Measurements from ENCODE around the gene ZMIZ1.

The ZMIZ1 gene

DNA sequence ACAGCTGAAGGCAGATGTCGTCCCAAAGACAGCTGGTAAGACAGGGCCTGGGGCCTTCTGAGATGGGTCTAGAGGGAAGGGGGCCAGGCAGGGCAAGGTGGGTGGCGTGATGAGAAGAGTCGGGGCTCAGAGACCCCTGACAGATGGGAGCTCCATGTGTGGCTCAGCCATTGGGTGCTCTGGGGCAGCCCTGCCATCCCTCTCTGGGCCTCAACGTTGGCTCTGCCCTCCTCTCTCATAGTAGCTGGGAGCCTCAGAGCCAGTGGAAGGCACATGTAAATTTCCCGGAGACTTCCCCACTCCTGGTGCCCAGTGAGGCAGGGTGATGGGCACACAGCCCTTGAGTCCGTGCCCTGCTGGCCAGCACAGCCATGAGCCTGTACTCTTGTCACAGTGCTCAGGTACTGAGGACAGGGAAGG lies 280.3 kb downstream of the ZMIZ1 start:
- peak in 1 of 2 donors; percentile 11 for DNase-seq

DNA sequence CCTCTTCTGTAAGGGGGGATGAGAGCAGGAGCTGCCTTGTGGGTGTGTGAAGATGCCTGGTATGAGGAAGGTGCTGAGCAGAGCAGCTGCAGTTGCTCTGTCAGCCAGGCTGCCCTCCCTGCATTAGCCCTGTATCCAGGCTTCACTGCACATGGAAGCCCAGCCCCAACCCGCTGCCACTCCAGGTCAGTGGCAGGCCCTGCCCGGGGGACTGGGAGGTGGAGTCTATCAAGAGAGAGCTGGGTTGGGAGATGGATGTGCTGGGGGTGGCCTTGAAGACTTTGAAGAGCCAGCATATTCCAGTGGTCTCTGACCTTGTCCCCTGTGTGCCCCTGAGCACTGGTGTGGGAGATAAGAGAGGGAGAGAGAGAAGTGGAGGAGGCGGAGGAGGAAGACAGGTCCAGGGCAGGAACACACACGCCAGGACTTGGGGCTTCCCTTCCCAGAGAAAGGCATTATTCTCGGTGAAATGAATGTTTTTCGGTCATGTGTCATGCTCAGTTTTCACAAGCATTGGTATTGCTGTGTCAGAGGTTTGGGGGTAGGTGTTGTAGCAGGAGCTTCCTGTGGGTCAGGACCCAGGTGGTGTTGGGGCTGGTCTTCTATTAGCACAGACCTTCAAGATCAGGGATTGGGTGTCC lies 281.1 kb downstream of the ZMIZ1 start:
- peak in 1 of 2 donors; percentile 16 for DNase-seq

DNA sequence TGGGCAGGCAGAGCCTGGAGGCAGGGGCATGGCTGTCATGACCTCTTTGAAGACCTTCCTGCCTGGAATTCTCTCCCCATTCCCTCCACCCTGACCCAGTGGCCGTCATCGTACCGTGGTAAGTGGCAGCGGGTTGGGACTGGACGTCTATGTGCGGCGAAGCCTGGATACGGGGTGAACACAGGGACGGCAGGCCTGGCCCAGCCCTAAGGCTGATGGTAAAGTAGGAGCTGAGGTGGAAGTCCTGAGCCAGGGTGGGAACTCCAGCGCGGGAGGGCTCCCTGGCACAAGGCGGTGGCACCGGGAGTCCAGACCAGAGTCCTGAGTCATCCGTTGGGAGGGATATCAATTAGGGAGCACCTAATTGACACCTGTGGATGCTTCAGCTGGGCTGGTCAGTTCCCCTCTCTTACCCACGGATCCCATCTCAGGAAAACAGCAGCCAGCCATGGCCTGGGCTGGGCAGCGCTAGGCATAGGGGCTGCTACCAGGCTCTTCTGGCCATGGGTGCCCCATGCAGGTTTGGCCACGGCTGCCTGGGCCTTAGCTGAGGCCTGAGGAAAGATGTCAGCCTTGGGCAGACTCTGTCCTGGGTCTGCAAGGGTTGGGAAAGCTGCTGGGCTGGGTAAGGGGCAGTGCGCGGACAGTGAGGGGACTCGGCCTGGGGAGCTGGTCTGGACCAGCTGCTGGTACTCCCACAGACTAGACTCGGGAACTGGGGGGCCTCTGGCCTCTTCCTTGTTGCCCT lies 281.8 kb downstream of the ZMIZ1 start:
- DNase-seq, result peak in 1 of 2 donors; percentile 14

DNA sequence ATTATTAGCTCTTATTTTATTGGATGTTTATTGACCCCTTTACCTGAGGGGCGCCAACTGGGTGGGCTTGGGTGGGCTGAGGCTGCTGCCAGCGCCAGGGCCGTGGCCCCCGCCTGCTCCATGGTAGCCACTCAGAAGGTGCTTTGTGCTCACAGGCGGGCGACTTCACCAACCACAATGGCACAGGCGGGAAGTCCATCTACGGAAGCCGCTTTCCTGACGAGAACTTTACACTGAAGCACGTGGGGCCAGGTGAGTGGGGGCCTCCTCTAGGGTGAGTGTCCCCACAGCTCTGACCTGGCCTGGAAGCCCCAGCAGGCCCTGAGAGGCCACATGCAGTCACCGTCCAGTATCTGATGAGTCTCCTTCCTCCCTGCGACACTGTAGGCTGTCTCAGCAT lies 282.6 kb downstream of the ZMIZ1 start:
- DNase-seq, result peak in 1 of 2 donors; percentile 15

DNA sequence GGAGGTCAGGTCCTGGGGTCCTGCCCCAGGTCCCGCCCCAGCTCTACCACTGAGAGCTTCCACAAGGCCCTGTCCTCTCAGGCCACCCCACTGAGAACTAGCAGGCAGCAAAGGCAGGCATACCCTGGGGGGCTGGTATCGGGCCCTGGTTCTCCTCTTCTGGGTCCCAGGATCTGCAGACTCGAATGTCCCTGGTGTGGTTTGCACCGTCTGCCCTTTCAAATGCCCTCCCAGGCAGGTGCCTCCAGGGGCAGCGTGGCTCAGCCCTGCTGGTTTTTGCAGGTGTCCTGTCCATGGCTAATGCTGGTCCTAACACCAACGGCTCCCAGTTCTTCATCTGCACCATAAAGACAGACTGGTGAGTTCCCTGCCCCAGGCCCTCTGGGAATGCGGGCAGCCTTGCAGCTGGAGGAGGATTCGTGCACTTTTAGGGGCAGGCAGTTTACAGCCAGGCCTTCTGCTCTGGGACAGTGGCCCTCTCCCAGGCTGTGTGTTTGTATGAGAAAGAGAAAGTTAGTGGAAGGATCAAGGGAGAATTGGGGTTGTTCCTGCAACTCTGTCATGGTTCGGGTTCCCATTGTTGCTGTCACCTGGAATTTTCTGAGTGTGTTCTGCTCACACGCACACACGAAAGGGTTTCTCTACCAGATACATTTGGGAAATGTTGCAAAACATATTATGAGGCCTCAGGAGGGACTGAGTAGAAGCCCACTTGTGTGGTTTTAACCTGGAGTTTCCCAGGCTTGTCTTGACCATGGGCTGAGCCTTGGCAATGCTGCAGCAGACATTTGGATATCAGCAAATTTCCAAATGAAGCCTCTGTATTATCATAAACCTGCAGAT lies 283.5 kb downstream of the ZMIZ1 start:
- DNase-seq, result peak in 1 of 2 donors; percentile 16

DNA sequence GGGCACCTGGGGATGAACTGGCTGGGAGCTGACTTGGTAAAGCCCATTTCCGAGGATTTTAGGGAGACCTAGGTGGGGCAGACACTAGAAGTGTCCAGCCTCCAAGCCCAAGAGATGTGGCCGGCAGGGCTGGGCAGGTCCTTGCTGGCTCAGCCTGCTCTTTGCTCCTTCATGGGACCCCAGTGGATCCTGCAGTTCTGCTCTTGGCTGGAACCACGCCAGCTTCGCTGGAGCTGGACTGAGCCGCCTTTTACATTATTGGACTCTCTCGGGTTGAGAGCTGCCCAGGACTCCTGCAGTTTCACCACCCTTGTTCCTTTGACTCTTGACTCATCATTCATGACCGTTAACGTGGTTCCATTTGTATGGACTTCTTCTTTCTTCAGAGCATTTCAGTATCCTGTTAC lies 284.2 kb downstream of the ZMIZ1 start:
- DNase-seq, result peak in 1 of 2 donors; percentile 13

DNA sequence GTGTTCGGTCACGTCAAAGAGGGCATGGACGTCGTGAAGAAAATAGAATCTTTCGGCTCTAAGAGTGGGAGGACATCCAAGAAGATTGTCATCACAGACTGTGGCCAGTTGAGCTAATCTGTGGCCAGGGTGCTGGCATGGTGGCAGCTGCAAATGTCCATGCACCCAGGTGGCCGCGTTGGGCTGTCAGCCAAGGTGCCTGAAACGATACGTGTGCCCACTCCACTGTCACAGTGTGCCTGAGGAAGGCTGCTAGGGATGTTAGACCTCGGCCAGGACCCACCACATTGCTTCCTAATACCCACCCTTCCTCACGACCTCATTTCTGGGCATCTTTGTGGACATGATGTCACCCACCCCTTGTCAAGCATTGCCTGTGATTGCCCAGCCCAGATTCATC lies 285.0 kb downstream of the ZMIZ1 start:
- no peak for DNase-seq

DNA sequence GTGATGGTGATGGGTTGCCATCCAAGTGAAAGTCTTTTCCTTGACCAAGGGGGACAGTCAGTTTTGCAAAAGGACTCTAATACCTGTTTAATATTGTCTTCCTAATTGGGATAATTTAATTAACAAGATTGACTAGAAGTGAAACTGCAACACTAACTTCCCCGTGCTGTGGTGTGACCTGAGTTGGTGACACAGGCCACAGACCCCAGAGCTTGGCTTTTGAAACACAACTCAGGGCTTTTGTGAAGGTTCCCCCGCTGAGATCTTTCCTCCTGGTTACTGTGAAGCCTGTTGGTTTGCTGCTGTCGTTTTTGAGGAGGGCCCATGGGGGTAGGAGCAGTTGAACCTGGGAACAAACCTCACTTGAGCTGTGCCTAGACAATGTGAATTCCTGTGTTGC lies 285.4 kb downstream of the ZMIZ1 start:
- DNase-seq, result peak in 1 of 2 donors; percentile 10

DNA sequence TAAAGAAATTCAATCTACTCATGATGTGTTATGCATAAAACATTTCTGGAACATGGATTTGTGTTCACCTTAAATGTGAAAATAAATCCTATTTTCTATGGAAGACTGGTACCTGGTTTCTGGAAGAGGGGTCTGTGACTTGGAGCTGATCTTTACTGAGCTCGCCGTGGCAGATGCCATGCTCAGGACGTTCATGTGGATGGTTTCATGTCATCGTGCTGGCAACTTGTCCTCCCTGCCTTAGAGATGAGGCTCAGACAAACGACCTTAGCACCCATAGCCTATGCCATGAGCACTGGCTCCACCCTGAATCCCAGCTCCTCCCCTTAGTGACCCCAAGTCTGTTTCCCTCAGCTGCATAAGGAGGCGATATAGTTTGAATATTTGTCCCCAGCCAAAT lies 285.8 kb downstream of the ZMIZ1 start:
- DNase-seq, result no peak

DNA sequence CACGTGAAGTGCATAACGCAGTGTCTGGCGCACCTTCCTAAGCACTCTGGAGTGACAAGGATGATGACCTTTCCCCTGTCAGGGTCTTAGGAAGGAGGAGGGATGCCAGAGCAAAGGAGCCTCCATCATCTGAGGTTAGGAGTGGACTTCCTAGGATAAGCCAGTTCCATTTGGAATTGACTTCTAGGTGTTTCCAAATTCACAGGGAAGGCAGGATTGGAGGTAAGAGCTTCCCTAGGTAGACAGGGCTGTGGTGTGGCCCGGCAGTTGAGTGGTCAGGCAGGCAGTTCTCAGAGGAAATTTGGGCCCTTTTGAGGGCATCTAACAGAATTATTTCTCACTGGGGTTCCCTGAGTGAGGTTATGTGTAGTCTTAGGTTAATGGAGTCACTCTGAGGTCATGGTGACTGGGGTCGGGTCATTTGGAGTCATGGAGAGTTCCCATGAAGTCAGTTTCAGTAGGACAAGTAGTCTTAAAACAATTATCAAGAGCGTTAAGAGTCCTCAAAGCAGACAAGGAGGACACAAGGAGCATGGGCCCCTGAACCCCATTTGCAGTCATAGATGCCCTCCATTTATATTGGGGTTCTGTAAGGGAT lies 286.8 kb downstream of the ZMIZ1 start:
- DNase-seq, result peak in 1 of 2 donors; percentile 11

DNA sequence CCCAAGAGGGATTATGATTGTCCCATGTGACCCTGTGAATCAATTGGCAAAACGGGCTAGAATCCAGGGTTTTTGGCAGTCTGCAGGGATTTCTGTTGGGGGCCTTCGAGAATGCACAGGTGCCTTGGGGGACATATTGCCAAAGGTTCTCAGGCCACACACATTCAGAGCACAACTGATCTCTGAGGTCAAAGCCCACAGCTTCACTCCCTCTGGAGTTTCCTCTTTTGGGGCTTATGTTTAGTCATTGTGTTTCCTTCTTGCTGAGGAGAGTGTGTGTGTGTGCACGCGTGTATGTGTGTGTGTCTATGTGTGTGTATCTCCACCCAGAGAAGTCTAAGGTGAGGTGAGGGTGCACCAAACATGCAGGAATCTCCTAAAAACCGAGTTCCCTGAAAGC lies 287.3 kb downstream of the ZMIZ1 start:
- peak in 1 of 2 donors; percentile 17 for DNase-seq

DNA sequence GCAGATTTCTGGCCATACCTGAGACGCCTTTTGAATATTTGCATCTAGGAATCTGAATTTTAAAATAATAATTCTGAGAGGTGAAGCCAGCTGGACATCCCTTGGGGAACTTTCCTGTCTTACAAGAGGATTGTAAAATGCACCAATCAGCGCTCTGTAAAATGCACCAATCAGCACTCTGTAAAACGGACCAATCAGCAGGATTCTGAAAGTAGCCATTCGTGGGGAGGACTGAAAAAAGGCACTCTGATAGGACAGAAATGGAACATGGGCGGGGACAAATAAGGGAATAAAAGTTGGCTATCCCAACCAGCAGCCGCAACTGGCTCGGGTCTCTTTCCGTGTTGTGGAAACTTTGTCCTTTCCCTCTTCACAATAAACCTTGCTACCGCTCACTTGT lies 288.4 kb downstream of the ZMIZ1 start:
- DNase-seq, result no peak

DNA sequence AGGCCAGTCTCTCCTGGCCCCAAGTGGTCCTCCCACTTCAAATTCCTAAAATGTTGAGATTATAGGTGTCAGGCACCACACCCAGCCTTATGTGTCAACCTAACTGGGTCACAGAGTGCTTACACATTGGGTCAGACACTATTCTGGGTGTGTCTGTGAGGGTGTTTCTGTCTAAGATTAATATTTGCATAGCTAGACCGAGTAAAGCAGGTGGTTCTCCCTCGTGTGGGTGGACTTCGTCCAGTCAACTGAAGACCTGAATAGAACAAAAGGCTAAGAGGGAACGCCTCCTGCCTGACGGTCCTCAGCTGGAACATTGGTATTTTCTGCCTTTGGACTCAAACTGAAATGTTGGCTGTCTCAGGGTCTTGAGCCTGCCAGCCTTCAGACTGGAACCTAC lies 290.0 kb downstream of the ZMIZ1 start:
- DNase-seq, result no peak

DNA sequence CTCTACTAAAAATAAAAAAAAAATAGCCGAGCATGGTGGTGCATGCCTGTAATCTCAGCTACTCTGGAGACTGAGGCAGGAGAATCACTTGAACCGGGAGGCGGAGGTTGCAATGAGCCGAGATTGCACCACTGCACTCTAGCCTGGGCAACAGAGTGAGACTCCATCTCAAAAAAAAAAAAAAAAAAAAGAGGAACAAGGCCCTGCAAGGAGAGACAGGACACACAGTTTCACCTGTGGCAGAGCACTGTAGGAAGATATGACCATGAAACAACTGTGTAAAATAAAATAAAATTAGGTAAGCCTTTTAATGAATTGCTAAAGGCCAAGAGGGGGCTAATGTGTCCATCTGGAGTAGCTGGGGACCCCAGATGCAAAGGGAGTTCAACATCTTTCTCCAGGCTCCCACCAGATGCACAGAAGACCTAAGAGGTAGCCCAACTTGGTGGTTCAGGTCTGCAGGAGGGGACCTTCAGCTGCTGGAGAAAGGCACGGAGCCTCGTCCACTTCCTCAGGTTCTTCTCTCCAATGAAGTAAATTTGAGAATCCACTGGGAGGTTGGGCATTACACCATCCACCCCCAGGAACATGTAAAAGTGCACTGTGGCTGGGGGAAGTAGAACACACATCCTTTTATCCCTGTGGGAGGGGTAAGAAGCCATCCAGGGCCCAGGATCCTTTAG lies 291.2 kb downstream of the ZMIZ1 start:
- DNase-seq, result no peak

DNA sequence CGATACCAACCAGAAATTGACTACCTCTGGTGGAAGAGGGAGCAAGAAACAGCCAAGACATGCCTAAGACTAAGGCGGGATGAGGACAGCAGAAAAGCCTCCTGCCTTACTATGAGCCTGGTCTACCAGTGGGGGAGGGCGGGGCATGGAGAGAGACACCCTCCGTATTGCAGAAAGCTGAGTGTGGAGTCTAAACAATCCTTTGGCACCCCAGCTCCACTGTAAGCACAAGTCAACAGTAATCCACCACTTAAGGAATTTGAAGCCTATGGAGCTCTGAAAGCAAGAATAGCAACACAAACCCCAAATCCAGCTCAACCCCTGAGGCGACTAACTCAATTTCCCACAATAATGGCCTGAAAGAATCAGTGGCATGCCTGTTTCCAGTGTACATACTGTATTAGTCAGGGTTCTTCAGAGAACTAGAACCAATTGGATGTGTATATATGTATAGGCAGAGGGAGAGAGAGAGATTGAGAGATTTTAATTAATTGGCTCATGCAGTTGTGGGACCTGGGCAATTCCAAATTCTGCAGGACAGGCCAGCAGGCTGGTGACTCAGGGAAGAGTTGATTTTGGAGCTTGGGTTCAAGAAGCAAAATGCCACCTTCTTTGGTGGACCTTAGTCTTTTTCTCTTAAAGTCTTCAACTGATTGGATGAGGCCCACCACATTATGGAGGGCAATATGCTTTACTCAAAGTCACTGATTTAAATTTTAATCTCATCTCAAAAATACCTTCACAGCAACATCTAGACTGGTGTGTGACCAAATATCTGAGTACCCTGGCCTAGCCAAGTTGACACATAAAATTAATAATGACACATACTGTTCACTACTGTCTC lies 292.0 kb downstream of the ZMIZ1 start:
- no peak for DNase-seq

DNA sequence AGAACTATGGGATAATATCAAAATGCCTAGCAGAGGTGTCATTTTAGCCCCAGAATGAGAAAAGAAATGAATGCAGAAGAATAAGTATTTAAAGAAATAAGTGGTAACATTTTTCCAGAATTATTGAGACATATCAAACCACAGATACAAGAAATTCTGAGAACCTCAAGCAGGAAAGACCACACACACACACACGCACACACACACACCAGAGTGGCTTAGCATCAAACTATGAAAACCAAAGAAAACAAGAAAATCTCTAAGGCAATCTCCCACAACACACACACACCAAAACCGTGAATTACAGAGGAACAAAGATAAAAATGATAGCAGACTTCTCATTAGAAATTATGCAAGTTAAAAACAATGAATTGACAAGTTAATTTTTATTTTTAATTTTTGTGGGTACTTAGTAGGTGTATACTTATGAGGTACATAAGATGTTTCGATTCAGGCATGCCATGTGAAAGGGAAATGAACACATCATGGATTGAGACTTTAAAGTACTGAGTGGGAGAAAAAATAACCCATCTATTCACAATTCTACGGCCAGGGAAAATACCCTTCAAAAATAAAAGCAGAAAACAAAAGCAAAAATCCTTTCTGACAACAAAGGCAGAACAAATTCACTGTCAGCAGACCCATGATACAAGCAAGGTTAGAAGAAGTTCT lies 293.1 kb downstream of the ZMIZ1 start:
- DNase-seq, result peak in 1 of 2 donors; percentile 16
